NCI-H146 treated with DMSO at 0.1 percent for 48 hours (cell line): ENCODE measurements around the gene GALNT4.

Source experiments
- DNase-seq: peaks from one replicate; lab custom pipeline; 2025; ENCODE audit not compliant: unreplicated experiment; lab: John Stamatoyannopoulos, UW

GALNT4 gene

GRCh38 chr12:89537389-89537788, 12.8 kb upstream of the GALNT4 start:
- DNase-seq: no peak

GRCh38 chr12:89529738-89530137, 5.1 kb upstream of the GALNT4 start:
- DNase-seq: peak; percentile 42

GRCh38 chr12:89528434-89528833, 3.8 kb upstream of the GALNT4 start:
- DNase-seq: no peak

GRCh38 chr12:89525824-89526770, 1.5 kb upstream of the GALNT4 start, which contains the start of gene POC1B:
POC1B (minus strand) TSS chr12:89526047; CDS start chr12:89525895, 152 bp downstream.
- peak; percentile 84 for DNase-seq

- peak; percentile 24 for DNase-seq
These were observed 768 bp upstream of the GALNT4 start for GRCh38 chr12:89525305-89525823.

GRCh38 chr12:89523843-89524540, 604 bp downstream of the GALNT4 start:
- DNase-seq: no peak

GRCh38 chr12:89523393-89523792, 1.2 kb downstream of the GALNT4 start:
- no peak for DNase-seq

- DNase-seq: no peak
These were observed 3.0 kb downstream of the GALNT4 start for GRCh38 chr12:89521364-89522223.

- DNase-seq: no peak
These were observed 6.9 kb downstream of the GALNT4 start for GRCh38 chr12:89517720-89518119.

GRCh38 chr12:89516633-89517032, 8.0 kb downstream of the GALNT4 start:
- no peak for DNase-seq

GRCh38 chr12:89514751-89515150, 9.8 kb downstream of the GALNT4 start:
- DNase-seq: no peak

GRCh38 chr12:89513544-89513943, 11.1 kb downstream of the GALNT4 start:
- DNase-seq: no peak

- DNase-seq: no peak
These were observed 17.4 kb downstream of the GALNT4 start for GRCh38 chr12:89507015-89507824.

GRCh38 chr12:89506050-89506449, 18.5 kb downstream of the GALNT4 start:
- no peak for DNase-seq

GRCh38 chr12:89504560-89505346, 19.8 kb downstream of the GALNT4 start:
- no peak for DNase-seq

GRCh38 chr12:89501793-89502192, 22.8 kb downstream of the GALNT4 start:
- no peak for DNase-seq

- DNase-seq: no peak
These were observed 24.7 kb downstream of the GALNT4 start for GRCh38 chr12:89499857-89500256.

- DNase-seq: no peak
These were observed 27.1 kb downstream of the GALNT4 start for GRCh38 chr12:89497467-89497866.

GRCh38 chr12:89497005-89497404, 27.6 kb downstream of the GALNT4 start:
- no peak for DNase-seq
